GM18517 (cell line): ENCODE data around the gene CHD3.

ENCODE experiments used
- ATAC-seq: cut with Tn5 transposase; IDR thresholded peaks from one replicate; pipeline ENCODE4 v1.9.1; 2021; ENCODE audit warnings: mild to moderate bottlenecking, moderate library complexity; ENCODE audit not compliant: unreplicated experiment

The CHD3 gene

DNA sequence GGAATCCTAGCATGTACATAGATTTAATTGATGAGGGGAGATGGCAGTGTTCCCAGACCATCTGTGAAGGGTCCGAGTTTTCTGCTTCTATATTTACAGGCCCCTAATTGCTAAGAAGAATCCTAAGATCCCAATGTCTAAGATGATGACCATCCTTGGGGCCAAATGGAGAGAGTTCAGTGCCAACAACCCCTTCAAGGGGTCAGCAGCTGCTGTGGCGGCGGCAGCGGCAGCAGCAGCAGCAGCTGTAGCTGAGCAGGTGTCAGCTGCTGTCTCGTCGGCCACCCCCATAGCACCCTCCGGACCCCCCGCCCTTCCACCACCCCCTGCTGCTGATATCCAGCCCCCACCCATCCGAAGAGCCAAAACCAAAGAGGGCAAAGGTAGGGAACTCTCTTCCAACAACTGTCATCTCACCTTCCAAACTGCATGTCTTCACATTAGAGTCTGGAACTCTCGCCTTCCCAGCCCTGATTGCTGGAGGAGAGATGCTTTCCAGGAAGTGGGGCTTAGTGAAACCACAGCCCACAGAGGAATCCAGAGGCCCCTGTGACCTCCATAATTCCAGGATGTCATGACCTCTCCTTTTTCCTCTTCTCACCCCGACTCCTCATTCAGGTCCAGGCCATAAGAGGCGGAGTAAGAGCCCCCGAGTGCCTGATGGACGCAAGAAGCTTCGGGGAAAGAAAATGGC is 4.7 kb downstream of the CHD3 start:
- ATAC-seq: no peak

DNA sequence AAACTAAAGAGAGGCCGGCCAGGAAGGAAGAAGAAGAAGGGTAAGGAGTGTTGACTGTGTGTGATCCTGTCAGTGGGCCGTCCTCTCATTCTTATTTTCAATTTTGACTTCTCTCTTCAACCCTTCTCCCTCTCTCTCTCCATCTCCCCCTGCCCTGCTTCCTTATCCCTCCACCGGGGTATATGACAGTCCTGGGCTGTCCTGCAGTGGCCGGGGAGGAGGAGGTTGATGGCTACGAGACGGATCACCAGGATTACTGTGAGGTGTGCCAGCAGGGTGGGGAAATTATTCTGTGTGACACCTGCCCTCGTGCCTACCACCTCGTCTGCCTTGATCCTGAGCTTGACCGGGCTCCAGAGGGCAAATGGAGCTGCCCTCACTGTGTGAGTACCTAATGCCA is 5.6 kb downstream of the CHD3 start:
- no peak for ATAC-seq

DNA sequence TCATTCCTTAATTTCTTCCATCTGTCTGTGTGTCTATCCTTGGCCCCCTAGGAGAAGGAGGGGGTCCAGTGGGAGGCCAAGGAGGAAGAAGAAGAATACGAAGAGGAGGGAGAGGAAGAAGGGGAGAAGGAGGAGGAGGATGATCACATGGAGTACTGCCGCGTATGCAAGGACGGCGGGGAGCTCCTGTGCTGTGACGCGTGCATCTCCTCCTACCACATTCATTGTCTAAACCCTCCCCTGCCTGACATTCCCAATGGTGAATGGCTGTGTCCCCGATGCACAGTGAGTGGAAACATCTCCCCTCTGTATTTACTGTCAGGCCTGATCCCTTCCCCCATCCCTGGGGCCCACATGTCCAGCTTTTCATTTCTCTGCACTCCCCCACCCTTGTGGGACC is 6.3 kb downstream of the CHD3 start:
- ATAC-seq: no peak

DNA sequence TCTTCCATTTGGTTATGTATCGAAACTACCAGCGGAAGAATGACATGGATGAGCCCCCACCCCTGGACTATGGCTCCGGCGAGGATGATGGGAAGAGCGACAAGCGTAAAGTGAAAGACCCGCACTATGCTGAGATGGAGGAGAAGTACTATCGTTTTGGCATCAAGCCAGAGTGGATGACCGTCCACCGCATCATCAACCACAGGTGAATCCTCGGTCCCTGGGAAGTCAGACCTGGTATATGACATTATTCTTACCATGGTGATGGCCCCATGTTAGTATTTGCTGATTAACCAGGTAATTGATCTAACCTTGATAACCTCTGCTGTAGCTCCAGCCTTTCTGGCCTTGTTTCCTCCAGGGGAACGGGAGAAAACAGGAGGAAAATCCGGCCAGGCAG is 8.5 kb downstream of the CHD3 start:
- no peak for ATAC-seq

DNA sequence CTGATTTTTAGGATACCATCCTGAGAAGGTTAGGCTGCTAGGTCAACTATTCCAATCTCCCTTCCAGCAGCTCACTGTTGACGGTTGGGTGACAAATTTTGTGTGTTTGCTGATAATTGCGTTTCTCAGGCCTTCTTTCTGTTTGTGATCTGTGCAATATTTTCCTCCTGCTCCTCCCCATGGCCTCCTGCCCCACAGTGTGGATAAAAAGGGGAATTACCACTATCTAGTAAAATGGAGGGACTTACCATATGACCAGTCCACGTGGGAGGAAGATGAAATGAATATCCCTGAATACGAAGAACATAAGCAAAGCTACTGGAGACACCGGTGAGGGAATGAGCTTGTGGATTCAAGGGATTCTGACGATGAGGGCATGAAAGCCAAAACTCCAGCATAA is 9.2 kb downstream of the CHD3 start:
- no peak for ATAC-seq

DNA sequence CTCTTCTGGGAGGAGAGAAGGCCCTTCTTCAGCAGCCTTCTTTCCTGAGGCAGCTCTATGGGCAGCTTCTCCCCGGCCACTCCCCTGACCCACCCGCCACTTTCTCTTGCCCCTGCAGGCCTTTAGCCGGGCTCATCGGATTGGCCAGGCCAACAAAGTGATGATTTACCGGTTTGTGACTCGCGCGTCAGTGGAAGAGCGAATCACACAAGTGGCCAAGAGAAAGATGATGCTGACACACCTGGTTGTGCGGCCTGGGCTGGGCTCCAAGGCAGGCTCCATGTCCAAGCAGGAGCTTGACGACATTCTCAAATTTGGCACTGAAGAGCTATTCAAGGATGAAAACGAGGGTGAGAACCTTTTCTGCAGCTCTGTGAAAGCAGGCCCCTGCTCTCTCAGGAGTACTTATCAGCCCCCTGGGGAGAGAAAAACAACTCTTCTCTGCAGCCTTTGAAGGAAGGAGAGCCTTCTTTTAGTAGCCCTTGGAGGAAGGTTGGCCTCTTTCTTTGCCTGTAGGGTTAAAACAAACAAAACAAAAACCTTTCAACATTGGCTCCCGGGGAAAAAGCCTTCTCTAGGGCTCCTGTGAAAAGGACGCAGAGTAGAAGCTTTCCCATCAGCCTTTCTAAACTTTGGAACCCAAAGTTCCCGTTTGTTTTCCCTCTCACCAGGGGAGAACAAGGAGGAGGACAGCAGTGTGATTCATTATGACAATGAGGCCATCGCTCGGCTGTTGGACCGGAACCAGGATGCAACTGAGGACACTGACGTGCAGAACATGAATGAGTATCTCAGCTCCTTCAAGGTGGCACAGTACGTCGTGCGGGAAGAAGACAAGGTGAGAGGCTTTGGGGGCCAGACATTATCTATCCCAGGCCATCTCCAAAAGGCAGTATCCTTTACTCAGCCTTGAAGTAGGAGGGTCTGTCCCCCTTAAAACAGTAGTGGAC is 14.8 kb downstream of the CHD3 start:
- ATAC-seq: no peak

DNA sequence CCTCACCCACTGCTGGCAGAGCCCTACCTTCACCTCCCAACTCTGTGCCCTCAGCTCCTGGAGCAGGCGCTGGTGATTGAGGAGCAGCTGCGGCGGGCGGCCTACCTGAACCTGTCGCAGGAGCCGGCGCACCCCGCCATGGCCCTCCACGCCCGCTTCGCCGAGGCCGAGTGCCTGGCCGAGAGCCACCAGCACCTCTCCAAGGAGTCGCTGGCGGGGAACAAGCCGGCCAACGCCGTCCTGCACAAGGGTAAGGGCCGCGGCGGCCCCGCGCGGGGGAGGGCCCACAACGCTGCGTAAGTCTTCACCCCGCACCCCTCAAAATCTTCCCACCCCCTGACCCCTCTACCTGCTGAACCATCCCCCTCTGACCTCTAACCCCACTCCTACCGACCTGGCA is 20.5 kb downstream of the CHD3 start:
- ATAC-seq: no peak

DNA sequence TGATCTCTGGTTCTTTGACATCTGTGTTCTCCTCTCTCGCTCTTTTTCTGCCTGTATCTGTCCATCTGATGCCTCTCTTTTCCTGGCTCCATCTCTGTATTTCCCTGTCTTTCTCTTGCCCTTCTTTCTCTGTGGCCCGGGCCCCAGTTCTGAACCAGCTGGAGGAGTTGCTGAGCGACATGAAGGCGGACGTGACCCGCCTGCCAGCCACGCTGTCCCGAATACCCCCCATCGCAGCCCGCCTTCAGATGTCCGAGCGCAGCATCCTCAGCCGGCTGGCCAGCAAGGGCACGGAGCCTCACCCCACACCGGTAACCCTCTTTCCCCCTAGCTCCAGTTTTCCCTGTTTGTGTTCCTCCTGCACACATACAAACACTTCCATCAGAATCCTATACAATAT is 21.7 kb downstream of the CHD3 start:
- ATAC-seq: no peak

DNA sequence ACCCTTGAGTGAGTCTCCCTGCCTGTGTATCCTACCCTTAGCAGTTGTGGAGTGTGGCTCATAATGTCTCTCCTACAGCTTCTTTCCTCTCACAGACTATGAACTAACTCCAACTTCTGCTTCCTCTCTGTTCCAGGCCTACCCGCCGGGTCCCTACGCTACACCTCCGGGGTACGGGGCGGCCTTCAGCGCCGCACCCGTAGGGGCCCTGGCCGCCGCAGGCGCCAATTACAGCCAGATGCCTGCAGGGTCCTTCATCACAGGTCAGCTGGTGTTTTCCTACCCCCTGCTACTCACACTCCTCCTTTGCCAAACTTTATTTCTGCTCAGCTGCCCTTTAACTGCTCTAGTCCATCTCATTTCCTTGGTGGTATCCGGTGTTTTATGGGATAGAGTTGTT is 22.1 kb downstream of the CHD3 start:
- ATAC-seq: no peak

DNA sequence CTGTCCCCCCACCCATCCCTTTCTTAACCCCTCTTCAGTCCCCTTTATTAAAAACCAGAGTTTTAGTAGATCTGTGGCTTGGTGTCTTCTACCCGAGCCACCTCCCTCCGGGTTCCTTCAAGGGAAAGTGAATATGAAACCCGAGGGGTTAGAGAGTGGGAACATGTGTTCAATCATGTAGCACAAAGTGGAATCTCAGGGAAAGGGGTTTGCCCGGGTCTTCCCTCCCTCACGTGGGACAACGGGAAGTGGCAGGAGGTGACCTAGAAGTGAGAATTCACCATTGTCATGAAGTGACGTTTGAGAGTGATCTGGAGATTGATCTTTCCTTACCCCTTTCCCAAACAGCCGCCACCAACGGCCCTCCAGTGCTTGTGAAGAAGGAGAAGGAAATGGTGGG is 22.5 kb downstream of the CHD3 start:
- ATAC-seq: no peak

DNA sequence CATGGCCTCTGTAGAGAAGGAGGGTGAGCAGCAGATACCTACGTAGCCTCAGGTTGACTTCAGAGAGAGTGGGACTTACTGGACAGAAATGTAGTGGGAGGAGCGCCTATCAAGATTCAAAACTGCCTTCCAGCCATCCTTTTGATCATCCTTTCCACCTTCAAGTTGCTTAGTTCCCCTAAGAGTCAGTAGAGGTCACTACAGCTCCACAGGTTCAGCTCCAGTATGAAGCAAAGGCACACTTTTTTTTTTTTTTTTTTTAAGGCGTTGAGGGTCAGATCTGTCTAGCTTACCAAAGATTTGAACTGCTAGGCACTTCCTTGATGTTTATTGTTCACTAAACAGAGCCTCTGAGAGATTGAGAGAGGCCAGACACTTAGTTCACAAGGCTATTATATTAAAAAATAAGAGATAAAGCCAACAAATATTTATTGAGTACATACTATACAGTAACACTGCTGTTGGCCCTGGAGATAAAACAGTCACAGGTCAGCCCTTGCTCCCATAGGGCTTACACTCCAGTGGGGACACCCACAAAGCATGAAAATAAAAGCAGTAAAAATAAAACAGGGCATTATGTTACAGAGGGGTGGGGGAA is 24.4 kb downstream of the CHD3 start:
- no peak for ATAC-seq

DNA sequence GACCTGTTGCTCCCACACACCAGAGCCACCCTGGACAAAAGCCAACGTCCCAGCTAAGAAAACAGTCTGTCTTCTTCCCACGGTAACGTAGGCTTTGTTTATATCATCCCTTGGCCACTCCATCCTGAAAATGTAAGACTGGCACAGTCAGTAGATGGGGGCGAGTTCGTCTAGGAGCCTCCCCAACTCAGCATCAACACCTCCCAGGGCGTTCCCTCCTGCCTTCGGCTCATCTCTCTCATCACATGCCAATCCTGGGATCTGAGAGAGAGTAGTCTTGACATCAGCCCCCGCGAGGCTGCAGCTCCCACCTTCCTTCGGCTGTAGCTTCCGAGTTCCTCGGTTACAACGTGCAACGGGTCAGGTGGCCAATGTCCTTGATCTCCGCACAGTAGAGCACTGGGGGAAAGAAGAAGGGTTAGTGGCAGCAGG is 26.6 kb downstream of the CHD3 start:
- peak; percentile 15 for ATAC-seq

DNA sequence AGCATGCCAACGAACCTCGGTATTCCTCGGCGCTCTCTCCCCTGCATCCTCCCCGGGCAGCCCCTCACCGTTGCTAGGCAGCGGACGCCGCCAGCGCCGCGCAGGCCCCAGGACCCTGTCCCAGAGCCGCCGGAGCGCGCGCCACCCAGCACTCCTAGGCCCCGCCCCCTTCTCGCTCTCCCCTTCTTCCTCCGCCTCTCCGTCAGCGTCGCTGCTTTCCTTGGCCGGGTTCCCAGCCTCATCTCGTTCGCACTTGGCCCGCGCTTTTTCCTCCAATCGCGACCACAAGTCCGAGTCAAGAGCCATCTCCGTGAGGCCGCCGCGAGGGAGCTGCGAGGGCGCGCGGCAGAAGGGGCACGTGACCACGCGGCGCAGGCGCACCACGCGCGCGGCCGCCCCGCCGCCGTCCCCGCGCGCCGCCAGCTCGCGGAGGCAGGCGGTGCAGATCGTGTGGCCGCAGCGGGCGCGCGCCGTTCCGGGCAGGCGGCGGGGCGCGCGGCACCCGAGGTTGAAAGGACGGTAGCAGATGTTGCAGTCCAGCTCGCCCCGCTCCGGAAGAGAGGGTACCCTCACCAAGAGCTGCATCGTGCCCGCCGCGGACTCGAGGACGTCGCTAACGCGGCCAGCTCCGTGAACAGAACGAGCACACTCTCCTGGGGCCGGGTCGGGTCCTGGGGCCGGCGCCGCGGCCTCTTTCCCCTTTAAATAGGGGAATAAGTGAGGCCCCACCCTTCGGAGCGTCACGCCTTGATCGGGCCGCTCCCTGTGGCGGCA is 27.2 kb downstream of the CHD3 start, which contains the start of gene RNF227:
TSS of gene RNF227 (minus strand) at position 679 of the 774 bp plus-strand sequence. CDS start at position 585, 94 bp downstream.
- peak; percentile 60 for ATAC-seq

DNA sequence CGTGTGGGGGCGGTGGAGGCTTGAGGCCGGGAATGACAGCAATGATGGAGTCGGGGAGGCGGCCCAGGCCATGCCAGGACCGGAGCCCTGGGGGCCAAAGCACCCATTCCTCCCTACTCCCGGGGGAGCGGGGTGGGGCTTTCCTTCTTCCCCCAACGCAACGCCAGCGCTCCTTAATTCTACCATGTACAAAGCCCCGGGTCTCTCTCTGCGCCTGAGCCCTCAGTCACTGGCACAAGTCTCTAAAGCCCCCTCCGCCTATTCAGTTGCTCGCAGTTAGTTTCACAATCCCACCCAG is 27.7 kb downstream of the CHD3 start:
- no peak for ATAC-seq

DNA sequence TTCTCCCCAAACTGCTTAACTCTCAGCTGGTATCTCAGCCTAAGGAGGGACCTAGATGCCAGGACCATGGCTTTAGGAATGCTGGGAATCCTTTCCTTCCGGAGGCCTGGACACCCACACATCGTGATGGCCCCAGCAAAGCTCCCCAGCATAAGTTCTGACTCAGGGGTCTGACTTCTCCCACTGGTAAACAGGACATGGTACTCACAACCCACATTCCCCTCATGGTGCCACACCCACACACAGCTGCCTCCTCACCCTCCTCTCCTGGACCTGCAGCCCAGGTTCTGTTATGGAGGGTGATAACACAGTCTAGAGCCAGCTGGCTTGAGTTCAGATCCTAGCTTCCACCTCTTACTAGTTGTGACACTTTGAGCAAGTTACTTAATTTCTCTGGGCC is 28.2 kb downstream of the CHD3 start:
- ATAC-seq: no peak

DNA sequence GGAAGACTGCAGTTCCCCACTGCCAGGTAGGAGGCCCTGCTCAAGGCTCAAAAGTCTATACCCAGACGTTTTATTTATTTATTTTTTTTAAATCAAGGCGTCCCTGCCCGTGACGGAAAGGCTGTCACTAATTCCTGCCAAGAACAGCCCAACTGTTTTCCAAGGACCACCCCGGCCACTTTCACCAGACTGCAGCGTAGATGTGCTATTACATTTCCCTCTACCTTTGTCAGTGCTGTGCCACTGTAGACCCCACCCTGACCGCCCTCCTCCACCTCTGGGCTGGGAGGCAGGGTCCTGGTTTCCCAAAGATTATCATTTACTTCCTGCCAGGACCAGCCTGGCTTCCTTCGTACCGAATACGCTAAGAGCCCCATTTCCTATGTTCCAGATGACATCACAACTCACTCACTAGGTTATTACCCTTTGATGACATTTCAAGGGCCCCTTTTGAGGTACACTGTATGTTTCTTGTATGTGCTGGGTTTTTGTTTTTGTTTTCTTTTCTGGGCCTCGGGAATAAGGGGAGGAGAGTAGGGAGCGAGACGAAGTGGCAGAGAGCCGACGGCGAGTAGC is 33.8 kb downstream of the CHD3 start:
- no peak for ATAC-seq

DNA sequence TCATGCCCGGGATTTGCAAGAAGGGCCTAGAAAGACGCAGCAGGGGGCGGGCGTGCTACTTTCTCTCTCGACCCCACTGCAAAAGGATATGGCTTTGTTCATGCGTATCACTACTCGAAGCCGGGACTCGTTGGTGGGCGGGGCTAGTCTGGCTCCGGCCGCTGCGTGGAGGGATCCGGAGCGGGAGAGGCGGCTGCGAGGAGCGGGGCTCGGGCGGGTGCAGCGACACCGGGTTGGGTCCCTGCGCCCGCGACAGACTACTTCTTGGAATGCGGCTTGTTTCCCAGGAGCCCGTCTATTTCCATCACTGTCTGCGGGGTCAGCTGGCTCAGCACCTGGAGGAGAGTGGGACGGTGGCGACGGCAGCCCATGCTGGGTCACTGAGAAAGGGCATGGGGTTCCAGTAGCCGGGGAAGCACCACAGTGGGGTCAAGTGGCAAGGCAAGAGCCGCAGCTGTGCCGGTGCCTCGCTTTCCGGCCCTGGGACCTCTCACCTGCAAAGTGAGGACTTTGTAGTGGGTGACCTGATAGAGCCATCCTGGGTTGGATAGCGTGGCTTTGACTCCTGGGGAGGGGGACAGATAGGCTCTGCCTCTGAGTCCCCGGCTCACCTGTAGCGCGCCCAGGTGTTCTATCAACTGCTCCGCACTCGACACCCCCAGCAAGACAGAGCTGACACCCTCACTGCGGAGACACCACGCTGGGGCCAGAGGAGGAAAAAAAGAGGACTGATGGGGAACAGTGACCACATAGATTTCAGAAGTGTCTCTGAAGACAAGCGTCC is 34.4 kb downstream of the CHD3 start:
- ATAC-seq: no peak

DNA sequence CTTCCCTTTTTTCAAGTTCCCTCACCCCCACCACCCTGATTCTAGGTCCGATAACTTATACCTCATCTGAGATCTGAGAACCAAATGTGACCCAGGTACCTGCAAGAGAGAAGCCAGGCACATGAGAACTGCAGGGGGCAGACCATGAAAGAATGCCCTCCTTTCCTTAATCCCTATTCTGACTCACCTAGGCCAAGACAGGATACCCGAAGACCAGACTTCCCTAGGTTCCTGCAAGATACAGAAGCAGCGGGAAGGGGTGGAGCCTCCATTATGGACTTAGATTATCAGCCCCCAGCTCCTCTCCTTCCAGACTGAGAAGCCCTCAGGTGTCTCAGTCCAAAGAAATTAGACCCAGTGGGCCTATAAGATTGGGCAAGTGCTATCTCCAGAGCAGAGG is 39.0 kb downstream of the CHD3 start:
- no peak for ATAC-seq

DNA sequence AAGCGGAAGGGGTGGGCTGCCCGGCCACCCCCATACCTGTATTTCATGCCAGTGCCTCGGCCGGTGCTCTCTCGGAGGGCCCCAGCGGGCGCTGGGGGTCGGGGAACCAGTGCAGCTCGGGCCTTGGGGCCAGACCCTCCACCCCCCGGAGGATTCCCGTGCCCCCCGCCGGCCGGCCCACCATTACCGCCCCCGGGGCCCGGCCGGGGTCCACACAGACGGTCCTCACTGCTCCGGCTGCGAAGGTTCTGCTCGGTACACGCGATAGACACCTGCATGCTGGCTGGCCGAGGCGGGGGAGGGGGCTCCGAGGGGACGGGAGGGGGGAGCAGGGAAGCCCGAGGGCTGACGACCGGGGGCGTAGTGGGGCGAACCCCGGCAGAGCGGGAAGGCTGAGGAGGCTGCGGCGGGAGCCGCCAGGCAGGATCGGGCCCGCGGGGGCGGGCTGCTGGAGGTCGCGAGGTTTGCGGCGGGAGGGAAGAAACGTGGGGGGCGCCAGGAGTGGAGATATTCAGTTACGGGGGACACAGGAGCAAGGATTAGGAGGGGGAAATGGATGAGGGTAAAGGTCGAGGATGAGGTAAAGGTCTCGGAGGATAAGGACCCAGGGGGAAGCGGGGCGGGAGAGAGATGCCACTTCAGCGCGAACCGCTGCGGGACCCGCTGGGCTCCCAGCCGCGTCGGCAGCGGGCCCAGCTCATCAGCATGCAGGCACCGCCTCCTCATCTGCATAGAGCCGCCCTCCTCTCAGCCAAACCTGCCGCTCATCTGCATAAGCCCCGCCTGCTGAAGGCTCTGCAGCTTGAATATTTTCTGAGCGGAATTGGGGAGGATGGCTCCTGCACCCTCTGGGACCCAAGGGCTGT is 40.8 kb downstream of the CHD3 start, which contains the start of gene KCNAB3:
TSS of gene KCNAB3 (minus strand) at position 699 of the 866 bp plus-strand sequence. CDS start at position 278, 421 bp downstream.
- ATAC-seq: no peak
